T-helper 1 cell treated with Interleukin-12 subunit alpha and Interleukin-12 subunit beta and Interleukin-4 antibody, amounts not matched to agents 30 ng/mL and 1 ng/mL, for 36 hours (primary cell): ENCODE measurements around the gene AMBN. TPM values are rescaled to one million over a fixed set of nuclear protein-coding genes. Genes with fewer than 3 reads are reported as not detected.

ENCODE experiments used
- intact Hi-C: fragments of 100-400 bp; cut with micrococcal nuclease; formaldehyde crosslinking; loops from one replicate; pipeline ENCODE4 v1.15.1; 2024
- total RNA-seq: library from RNA; stranded (reverse); gene quantifications from 2 replicates; pipeline ENCODE4 v1.2.3, GENCODE V29; 2022

The AMBN gene
- total RNA-seq, 1 donor from 2014 or later, result not detected

- intact Hi-C loops, result no loop called here
Observed at GRCh38 chr4:70607334-70607853, 15.3 kb downstream of the AMBN start.

- intact Hi-C loops, result no loop called here
Observed at GRCh38 chr4:70608324-70608723, 16.3 kb downstream of the AMBN start.

- intact Hi-C loops, result no loop called here
Observed at GRCh38 chr4:70613306-70614183, 21.5 kb downstream of the AMBN start.

GRCh38 chr4:70614184-70614555, 22.1 kb downstream of the AMBN start:
- intact Hi-C loops, result no loop called here

- intact Hi-C loops, result loop anchor here (2.0 to 5.0 kb wide), 4 partner anchors 116 to 1913 kb away; partner anchors contain the start of gene MOB1B
Observed at GRCh38 chr4:70619288-70619687, 27.2 kb downstream of the AMBN start.

GRCh38 chr4:70619778-70620177, 27.7 kb downstream of the AMBN start:
- intact Hi-C loops, result loop anchor here (2.0 to 5.0 kb wide), 4 partner anchors 115 to 1913 kb away; partner anchors contain the start of gene MOB1B

- intact Hi-C loops, result no loop called here
Observed at GRCh38 chr4:70623323-70623722, 31.3 kb downstream of the AMBN start.

GRCh38 chr4:70624226-70624793, 32.3 kb downstream of the AMBN start:
- intact Hi-C loops, result loop anchor here (1.0 to 2.0 kb wide), 3 partner anchors 64 to 382 kb away; partner anchors contain the start of genes GRSF1 and UTP3

- intact Hi-C loops, result no loop called here
Observed at GRCh38 chr4:70627620-70628019, 35.6 kb downstream of the AMBN start.

- intact Hi-C loops, result no loop called here
Observed at GRCh38 chr4:70628444-70628843, 36.4 kb downstream of the AMBN start, which contains the start of gene ENAM. Gene ENAM, plus strand, starts transcription at chr4:70628744. Its CDS starts 757 bp downstream, at chr4:70629501.

- intact Hi-C loops, result no loop called here
Observed at GRCh38 chr4:70629469-70630090, 37.5 kb downstream of the AMBN start.

GRCh38 chr4:70630162-70630561, 38.1 kb downstream of the AMBN start:
- intact Hi-C loops, result no loop called here

GRCh38 chr4:70632028-70632427, 40.0 kb downstream of the AMBN start:
- intact Hi-C loops, result no loop called here

GRCh38 chr4:70634482-70634881, 42.4 kb downstream of the AMBN start:
- intact Hi-C loops, result no loop called here

- intact Hi-C loops, result no loop called here
Observed at GRCh38 chr4:70637239-70637913, 45.3 kb downstream of the AMBN start.

- intact Hi-C loops, result no loop called here
Observed at GRCh38 chr4:70640192-70640591, 48.1 kb downstream of the AMBN start.

GRCh38 chr4:70650741-70651140, 58.7 kb downstream of the AMBN start:
- intact Hi-C loops, result loop anchor here (5.0 kb wide), 1 partner anchor 152 kb away; no protein-coding TSS in a partner anchor

- intact Hi-C loops, result loop anchor here (1.0 to 5.0 kb wide), 6 partner anchors 36 to 1651 kb away; partner anchors contain the start of gene UTP3
Observed at GRCh38 chr4:70651864-70652506, 59.9 kb downstream of the AMBN start.

GRCh38 chr4:70654605-70655011, 62.6 kb downstream of the AMBN start:
- intact Hi-C loops, result loop anchor here (5.0 kb wide), 1 partner anchor 148 kb away; no protein-coding TSS in a partner anchor
